GM10248 (cell line): ENCODE results near the gene CUBN.
"Not testable (repeated sequence)": the region's sequence is repeated elsewhere in the genome, so short reads cannot be mapped to it uniquely, and the experiment has no call there.

Source experiments
- CTCF ChIA-PET: fragments of 300-600 bp; sonication (Branson Sonifier 250); formaldehyde crosslinking; extraction: SDS; loops from one replicate; lab custom pipeline; 2021; ENCODE audit warnings: antibody characterized with exemption; lab: Yijun Ruan, JAX
- POLR2A ChIA-PET: fragments of 350-650 bp; sonication (Branson Sonifier 250); formaldehyde crosslinking; extraction: SDS; loops from one replicate; lab custom pipeline; 2020; ENCODE audit warnings: antibody characterized with exemption; lab: Yijun Ruan, JAX
- DNase-seq: peaks from one replicate; pipeline ENCODE4 v3.0.0; 2012; ENCODE audit errors: extremely low spot score
- CTCF ChIP-seq: IDR thresholded peaks from 2 replicates; pipeline ENCODE4 v1.5.1; 2012; ENCODE audit warnings: mild to moderate bottlenecking, low read depth; ENCODE audit errors: extremely low read depth, missing control alignments, control extremely low read depth

CUBN gene

GRCh38 chr10:16845248-16845647 lies 284.4 kb downstream of the CUBN start:
- POLR2A ChIA-PET, result no interaction called here
- DNase-seq, result no peak
- CTCF ChIA-PET, result interaction anchor here (1.1 to 3.2 kb wide), 2 partner anchors 411 to 584 kb away, joined by 3 to 16 read pairs; no protein-coding TSS in a partner anchor
- no peak for TF ChIP-seq CTCF

- ChIA-PET CTCF (interaction anchor here (0.6 to 2.1 kb wide), 8 partner anchors 9 to 587 kb away, joined by 3 to 10 read pairs (median 3); no protein-coding TSS in a partner anchor), POLR2A (no interaction called here)
- peak; percentile 33 for TF ChIP-seq CTCF
Observed at GRCh38 chr10:16843252-16843870, 286.2 kb downstream of the CUBN start.

DNA sequence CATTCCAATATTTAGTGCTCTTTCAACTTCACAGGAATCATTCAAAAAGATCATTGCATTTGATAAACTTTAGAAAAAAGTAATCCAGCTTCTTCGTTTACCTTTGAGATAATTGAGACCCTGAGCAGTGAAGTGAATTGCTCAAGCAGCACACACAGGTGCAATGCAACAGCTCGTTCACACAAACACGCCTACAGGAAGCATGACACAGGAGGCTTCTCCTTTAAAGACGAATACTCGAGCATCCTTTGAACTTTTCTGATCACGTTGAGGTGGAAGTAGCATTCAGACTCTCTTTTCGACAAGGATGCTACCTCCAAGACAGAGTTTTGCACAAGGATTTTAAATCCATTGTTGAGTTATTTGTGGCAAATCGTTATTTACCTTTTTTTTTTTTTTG lies 294.4 kb downstream of the CUBN start:
- CTCF ChIA-PET, result no interaction called here
- DNase-seq, result no peak
- TF ChIP-seq CTCF, result no peak
- POLR2A ChIA-PET, result no interaction called here

More at GRCh38 chr10:16843252-16843870, 286.2 kb downstream of the CUBN start:
- peak; percentile 22 for DNase-seq

GRCh38 chr10:16832351-16833080 lies 297.1 kb downstream of the CUBN start:
- no peak for DNase-seq
- CTCF ChIA-PET, result no interaction called here
- POLR2A ChIA-PET, result no interaction called here
- TF ChIP-seq CTCF, result no peak

DNA sequence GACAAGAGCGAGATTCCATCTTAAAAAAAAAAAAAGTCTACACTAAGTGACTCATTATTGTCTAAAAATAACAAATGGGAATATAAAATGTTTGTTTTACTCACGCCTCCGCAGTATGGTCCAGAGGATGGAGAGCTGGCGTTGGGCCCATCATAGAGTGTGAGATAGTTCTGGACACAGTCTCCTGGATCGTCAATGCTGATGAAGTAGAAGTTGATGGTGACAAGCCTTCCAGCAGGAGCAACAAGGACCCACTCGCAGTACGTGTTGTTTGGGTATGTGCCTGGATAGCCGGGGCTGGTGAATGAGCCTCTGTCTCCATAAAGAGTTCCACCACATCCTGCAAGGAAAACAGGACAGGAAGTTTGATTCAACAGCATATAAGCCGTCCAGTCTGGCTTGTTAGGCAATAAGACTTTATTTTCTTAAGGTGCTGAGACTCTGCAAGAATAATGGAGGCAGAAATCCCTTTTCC lies 300.9 kb downstream of the CUBN start:
- DNase-seq, result no peak
- CTCF ChIA-PET, result interaction anchor here (1.0 to 1.8 kb wide), 4 partner anchors 11 to 949 kb away, joined by 3 to 8 read pairs (median 5); partner anchors contain the start of gene RSU1
- POLR2A ChIA-PET, result no interaction called here
- no peak for TF ChIP-seq CTCF

- DNase-seq, result peak; percentile 35
Observed at GRCh38 chr10:16828114-16828568, 301.5 kb downstream of the CUBN start.

GRCh38 chr10:16827474-16827873 lies 302.1 kb downstream of the CUBN start:
- POLR2A ChIA-PET, result not testable (repeated sequence)
- CTCF ChIA-PET, result interaction anchor here (0.7 to 1.8 kb wide), 9 partner anchors 9 to 950 kb away, joined by 3 to 8 read pairs (median 4); partner anchors contain the start of gene RSU1

More at GRCh38 chr10:16828114-16828568, 301.5 kb downstream of the CUBN start:
- TF ChIP-seq CTCF, result peak; percentile 37
- ChIA-PET CTCF (interaction anchor here (0.7 to 1.8 kb wide), 10 partner anchors 9 to 951 kb away, joined by 3 to 8 read pairs (median 4); partner anchors contain the start of gene RSU1), POLR2A (no interaction called here)

More at GRCh38 chr10:16827474-16827873, 302.1 kb downstream of the CUBN start:
- not testable (repeated sequence) for DNase-seq
